WTC11 (cell line): Measurements from ENCODE around the gene GABBR1. TPM values are rescaled to one million over a fixed set of nuclear protein-coding genes. Genes with fewer than 3 reads are reported as not detected.

Experiments used
- ATAC-seq: fragments of 200-7000 bp; cut with Tn5 transposase; 2 replicates; pipeline ENCODE4 v1.10.0; 2021; ENCODE audit warnings: mild to moderate bottlenecking, moderate library complexity
- CTCF ChIA-PET: fragments of 300-600 bp; sonication (Branson Sonifier 250); formaldehyde crosslinking; loops from one replicate; lab custom pipeline; 2021; ENCODE audit warnings: antibody characterized with exemption; lab: Charles Lee
- POLR2A ChIA-PET: fragments of 350-600 bp; sonication (Branson Sonifier 250); formaldehyde crosslinking; loops from one replicate; lab custom pipeline; 2021; ENCODE audit warnings: antibody characterized with exemption; lab: Charles Lee
- DNase-seq: peaks from one replicate; pipeline ENCODE4 v3.0.0; 2021; ENCODE audit warnings: low spot score
- H3K27ac Mint-ChIP-seq: 2 replicates; pipeline ENCODE4 v1.8.0; 2021; ENCODE audit warnings: mixed read lengths
- H3K27me3 Mint-ChIP-seq: 2 replicates; pipeline ENCODE4 v1.8.0; 2021; ENCODE audit warnings: low read depth, mild to moderate bottlenecking, moderate library complexity, mixed read lengths
- H3K36me3 Mint-ChIP-seq: 2 replicates; pipeline ENCODE4 v1.8.0; 2021; ENCODE audit warnings: mixed read lengths
- H3K4me1 Mint-ChIP-seq: 2 replicates; pipeline ENCODE4 v1.8.0; 2022; ENCODE audit warnings: mixed read lengths
- H3K4me3 Mint-ChIP-seq: 2 replicates; pipeline ENCODE4 v1.8.0; 2021; ENCODE audit warnings: mild to moderate bottlenecking, moderate library complexity, mixed read lengths
- H3K9me3 Mint-ChIP-seq: 2 replicates; pipeline ENCODE4 v1.8.0; 2021; ENCODE audit warnings: mixed read lengths
- ATF1 ChIP-seq: sonication (generic); formaldehyde crosslinking; IDR thresholded peaks from 2 replicates; pipeline ENCODE4 v1.8.1; 2023; ENCODE audit warnings: mild to moderate bottlenecking, moderate library complexity, missing genetic modification reagents
- CREB1 ChIP-seq: sonication (generic); formaldehyde crosslinking; IDR thresholded peaks from 2 replicates; pipeline ENCODE4 v1.8.0; 2023; ENCODE audit warnings: mild to moderate bottlenecking, missing genetic modification reagents
- FOXP1 ChIP-seq: sonication (generic); formaldehyde crosslinking; IDR thresholded peaks from 2 replicates; pipeline ENCODE4 v1.8.0; 2022; ENCODE audit warnings: missing genetic modification reagents, mild to moderate bottlenecking, moderate library complexity, borderline replicate concordance
- GABPB1 ChIP-seq: sonication (generic); formaldehyde crosslinking; IDR thresholded peaks from 2 replicates; pipeline ENCODE4 v1.8.1; 2023; ENCODE audit warnings: mild to moderate bottlenecking, missing genetic modification reagents
- SP1 ChIP-seq: sonication (generic); formaldehyde crosslinking; conservative IDR thresholded peaks from 2 replicates; pipeline ENCODE4 v1.8.1; 2022; ENCODE audit warnings: missing genetic modification reagents
- ZNF232 ChIP-seq: sonication (generic); formaldehyde crosslinking; IDR thresholded peaks from 2 replicates; pipeline ENCODE4 v1.8.0; 2022; ENCODE audit warnings: mild to moderate bottlenecking, missing genetic modification reagents
- ZNF317 ChIP-seq: sonication (generic); formaldehyde crosslinking; IDR thresholded peaks from 2 replicates; pipeline ENCODE4 v1.8.1; 2023; ENCODE audit warnings: low read depth, mild to moderate bottlenecking, moderate library complexity, missing genetic modification reagents, borderline replicate concordance
- ZNF423 ChIP-seq: fragments of 250-450 bp; sonication (Bioruptor Pico); IDR thresholded peaks from 2 replicates; pipeline ENCODE4 v2.1.2; 2022; ENCODE audit warnings: mild to moderate bottlenecking, moderate library complexity
- total RNA-seq: library from RNA; stranded (reverse); gene quantifications from 3 replicates; pipeline ENCODE4 v1.2.3, GENCODE V29; 2021
- TF ChIP-seq, protein P1 (sequence below): fragments of 200-600 bp; IDR thresholded peaks from 2 replicates; pipeline ENCODE4 v1.8.0; 2022; ENCODE audit warnings: antibody characterized with exemption
- TF ChIP-seq, protein P2 (sequence below): sonication (generic); formaldehyde crosslinking; IDR thresholded peaks from 2 replicates; pipeline ENCODE4 v1.8.1; 2023; ENCODE audit warnings: mild to moderate bottlenecking, missing genetic modification reagents
- TF ChIP-seq, protein P3 (sequence below): sonication (generic); formaldehyde crosslinking; conservative IDR thresholded peaks from 2 replicates; pipeline ENCODE4 v1.8.1; 2022; ENCODE audit warnings: mild to moderate bottlenecking, missing genetic modification reagents
- TF ChIP-seq, protein P4 (sequence below): fragments of 250-450 bp; sonication (Bioruptor Pico); IDR thresholded peaks from 2 replicates; pipeline ENCODE4 v1.9.0; 2021; ENCODE audit warnings: mild to moderate bottlenecking
- TF ChIP-seq, protein P5 (sequence below): sonication (generic); formaldehyde crosslinking; IDR thresholded peaks from 2 replicates; pipeline ENCODE4 v1.8.0; 2022; ENCODE audit warnings: mild to moderate bottlenecking, missing genetic modification reagents
- TF ChIP-seq, protein P6 (sequence below): sonication (generic); formaldehyde crosslinking; IDR thresholded peaks from 2 replicates; pipeline ENCODE4 v1.8.1; 2023; ENCODE audit warnings: mild to moderate bottlenecking, missing genetic modification reagents, borderline replicate concordance

GABBR1 gene
- total RNA-seq, 1 experiment from 2014 or later, result 107 TPM

DNA sequence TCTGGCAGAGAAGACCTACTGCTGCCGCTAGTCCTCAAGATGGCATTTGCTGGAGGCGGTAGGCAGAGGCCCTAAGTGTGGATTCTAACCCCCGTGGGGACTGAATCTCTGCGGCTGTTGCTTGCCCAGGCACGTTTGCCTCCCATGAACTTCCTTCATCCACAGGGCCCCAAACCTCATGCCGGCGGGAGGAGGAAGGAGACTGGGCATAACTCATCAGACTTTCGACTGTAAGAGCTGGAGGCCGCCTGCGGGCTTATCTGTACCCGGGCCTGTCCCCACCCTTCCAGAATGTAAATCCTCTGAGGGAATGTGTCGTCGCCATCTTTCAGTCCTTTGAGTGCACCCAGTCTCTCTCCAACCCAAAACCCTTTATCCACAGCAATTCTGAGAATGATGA, 47.0 kb upstream of the GABBR1 start:
- Mint-ChIP-seq H3K9me3 (peaks cover 4% of the 10 kb centered on the region), H3K27me3 (peaks cover 5% of the 10 kb centered on the region; the same call in 1 of the 2 replicates), H3K4me1 (peaks cover 61% of the 10 kb centered on the region), H3K36me3 (peaks cover 4% of the 10 kb centered on the region), H3K4me3 (peak overlapping the region; percentile 59), H3K27ac (peak overlapping the region; percentile 72; the same call in 1 of the 2 replicates)
- ChIA-PET POLR2A (no interaction called here), CTCF (interaction anchor here (1.0 to 12.4 kb wide), 5 partner anchors 9 to 168 kb away, joined by 3 to 405 read pairs (median 6); no protein-coding TSS in a partner anchor)
- no peak for DNase-seq
- TF ChIP-seq, protein P1, sequence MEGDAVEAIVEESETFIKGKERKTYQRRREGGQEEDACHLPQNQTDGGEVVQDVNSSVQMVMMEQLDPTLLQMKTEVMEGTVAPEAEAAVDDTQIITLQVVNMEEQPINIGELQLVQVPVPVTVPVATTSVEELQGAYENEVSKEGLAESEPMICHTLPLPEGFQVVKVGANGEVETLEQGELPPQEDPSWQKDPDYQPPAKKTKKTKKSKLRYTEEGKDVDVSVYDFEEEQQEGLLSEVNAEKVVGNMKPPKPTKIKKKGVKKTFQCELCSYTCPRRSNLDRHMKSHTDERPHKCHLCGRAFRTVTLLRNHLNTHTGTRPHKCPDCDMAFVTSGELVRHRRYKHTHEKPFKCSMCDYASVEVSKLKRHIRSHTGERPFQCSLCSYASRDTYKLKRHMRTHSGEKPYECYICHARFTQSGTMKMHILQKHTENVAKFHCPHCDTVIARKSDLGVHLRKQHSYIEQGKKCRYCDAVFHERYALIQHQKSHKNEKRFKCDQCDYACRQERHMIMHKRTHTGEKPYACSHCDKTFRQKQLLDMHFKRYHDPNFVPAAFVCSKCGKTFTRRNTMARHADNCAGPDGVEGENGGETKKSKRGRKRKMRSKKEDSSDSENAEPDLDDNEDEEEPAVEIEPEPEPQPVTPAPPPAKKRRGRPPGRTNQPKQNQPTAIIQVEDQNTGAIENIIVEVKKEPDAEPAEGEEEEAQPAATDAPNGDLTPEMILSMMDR, result no peak
- no peak for TF ChIP-seq ZNF317 (CRISPR knock-in tag)
- no peak for TF ChIP-seq CREB1
- TF ChIP-seq GABPB1 (CRISPR knock-in tag), result no peak
- TF ChIP-seq ZNF423 (CRISPR knock-in tag), result no peak
- TF ChIP-seq, protein P2, sequence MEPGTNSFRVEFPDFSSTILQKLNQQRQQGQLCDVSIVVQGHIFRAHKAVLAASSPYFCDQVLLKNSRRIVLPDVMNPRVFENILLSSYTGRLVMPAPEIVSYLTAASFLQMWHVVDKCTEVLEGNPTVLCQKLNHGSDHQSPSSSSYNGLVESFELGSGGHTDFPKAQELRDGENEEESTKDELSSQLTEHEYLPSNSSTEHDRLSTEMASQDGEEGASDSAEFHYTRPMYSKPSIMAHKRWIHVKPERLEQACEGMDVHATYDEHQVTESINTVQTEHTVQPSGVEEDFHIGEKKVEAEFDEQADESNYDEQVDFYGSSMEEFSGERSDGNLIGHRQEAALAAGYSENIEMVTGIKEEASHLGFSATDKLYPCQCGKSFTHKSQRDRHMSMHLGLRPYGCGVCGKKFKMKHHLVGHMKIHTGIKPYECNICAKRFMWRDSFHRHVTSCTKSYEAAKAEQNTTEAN (CRISPR knock-in tag), result no peak
- no peak for TF ChIP-seq FOXP1
- TF ChIP-seq, protein P3, sequence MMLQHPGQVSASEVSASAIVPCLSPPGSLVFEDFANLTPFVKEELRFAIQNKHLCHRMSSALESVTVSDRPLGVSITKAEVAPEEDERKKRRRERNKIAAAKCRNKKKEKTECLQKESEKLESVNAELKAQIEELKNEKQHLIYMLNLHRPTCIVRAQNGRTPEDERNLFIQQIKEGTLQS (CRISPR knock-in tag), result no peak
- no peak for TF ChIP-seq ZNF232 (CRISPR knock-in tag)
- TF ChIP-seq, protein P4, sequence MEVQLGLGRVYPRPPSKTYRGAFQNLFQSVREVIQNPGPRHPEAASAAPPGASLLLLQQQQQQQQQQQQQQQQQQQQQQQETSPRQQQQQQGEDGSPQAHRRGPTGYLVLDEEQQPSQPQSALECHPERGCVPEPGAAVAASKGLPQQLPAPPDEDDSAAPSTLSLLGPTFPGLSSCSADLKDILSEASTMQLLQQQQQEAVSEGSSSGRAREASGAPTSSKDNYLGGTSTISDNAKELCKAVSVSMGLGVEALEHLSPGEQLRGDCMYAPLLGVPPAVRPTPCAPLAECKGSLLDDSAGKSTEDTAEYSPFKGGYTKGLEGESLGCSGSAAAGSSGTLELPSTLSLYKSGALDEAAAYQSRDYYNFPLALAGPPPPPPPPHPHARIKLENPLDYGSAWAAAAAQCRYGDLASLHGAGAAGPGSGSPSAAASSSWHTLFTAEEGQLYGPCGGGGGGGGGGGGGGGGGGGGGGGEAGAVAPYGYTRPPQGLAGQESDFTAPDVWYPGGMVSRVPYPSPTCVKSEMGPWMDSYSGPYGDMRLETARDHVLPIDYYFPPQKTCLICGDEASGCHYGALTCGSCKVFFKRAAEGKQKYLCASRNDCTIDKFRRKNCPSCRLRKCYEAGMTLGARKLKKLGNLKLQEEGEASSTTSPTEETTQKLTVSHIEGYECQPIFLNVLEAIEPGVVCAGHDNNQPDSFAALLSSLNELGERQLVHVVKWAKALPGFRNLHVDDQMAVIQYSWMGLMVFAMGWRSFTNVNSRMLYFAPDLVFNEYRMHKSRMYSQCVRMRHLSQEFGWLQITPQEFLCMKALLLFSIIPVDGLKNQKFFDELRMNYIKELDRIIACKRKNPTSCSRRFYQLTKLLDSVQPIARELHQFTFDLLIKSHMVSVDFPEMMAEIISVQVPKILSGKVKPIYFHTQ (CRISPR knock-in tag), result no peak
- no peak for TF ChIP-seq ATF1 (CRISPR knock-in tag)
- TF ChIP-seq SP1 (CRISPR knock-in tag), result no peak
- TF ChIP-seq, protein P5, sequence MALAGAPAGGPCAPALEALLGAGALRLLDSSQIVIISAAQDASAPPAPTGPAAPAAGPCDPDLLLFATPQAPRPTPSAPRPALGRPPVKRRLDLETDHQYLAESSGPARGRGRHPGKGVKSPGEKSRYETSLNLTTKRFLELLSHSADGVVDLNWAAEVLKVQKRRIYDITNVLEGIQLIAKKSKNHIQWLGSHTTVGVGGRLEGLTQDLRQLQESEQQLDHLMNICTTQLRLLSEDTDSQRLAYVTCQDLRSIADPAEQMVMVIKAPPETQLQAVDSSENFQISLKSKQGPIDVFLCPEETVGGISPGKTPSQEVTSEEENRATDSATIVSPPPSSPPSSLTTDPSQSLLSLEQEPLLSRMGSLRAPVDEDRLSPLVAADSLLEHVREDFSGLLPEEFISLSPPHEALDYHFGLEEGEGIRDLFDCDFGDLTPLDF (CRISPR knock-in tag), result no peak
- TF ChIP-seq, protein P6, sequence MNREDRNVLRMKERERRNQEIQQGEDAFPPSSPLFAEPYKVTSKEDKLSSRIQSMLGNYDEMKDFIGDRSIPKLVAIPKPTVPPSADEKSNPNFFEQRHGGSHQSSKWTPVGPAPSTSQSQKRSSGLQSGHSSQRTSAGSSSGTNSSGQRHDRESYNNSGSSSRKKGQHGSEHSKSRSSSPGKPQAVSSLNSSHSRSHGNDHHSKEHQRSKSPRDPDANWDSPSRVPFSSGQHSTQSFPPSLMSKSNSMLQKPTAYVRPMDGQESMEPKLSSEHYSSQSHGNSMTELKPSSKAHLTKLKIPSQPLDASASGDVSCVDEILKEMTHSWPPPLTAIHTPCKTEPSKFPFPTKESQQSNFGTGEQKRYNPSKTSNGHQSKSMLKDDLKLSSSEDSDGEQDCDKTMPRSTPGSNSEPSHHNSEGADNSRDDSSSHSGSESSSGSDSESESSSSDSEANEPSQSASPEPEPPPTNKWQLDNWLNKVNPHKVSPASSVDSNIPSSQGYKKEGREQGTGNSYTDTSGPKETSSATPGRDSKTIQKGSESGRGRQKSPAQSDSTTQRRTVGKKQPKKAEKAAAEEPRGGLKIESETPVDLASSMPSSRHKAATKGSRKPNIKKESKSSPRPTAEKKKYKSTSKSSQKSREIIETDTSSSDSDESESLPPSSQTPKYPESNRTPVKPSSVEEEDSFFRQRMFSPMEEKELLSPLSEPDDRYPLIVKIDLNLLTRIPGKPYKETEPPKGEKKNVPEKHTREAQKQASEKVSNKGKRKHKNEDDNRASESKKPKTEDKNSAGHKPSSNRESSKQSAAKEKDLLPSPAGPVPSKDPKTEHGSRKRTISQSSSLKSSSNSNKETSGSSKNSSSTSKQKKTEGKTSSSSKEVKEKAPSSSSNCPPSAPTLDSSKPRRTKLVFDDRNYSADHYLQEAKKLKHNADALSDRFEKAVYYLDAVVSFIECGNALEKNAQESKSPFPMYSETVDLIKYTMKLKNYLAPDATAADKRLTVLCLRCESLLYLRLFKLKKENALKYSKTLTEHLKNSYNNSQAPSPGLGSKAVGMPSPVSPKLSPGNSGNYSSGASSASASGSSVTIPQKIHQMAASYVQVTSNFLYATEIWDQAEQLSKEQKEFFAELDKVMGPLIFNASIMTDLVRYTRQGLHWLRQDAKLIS, result no peak
- no peak for ATAC-seq
